Measurements from ENCODE around the gene CALHM4. TPM values are rescaled to one million over a fixed set of nuclear protein-coding genes. Genes with fewer than 3 reads are reported as not detected.

Gene CALHM4
- total and polyA plus RNA-seq, 2 of the 8 experiments (the other 6 are each of a cell fraction or from before 2014, with no cell fraction given) = not detected

DNA sequence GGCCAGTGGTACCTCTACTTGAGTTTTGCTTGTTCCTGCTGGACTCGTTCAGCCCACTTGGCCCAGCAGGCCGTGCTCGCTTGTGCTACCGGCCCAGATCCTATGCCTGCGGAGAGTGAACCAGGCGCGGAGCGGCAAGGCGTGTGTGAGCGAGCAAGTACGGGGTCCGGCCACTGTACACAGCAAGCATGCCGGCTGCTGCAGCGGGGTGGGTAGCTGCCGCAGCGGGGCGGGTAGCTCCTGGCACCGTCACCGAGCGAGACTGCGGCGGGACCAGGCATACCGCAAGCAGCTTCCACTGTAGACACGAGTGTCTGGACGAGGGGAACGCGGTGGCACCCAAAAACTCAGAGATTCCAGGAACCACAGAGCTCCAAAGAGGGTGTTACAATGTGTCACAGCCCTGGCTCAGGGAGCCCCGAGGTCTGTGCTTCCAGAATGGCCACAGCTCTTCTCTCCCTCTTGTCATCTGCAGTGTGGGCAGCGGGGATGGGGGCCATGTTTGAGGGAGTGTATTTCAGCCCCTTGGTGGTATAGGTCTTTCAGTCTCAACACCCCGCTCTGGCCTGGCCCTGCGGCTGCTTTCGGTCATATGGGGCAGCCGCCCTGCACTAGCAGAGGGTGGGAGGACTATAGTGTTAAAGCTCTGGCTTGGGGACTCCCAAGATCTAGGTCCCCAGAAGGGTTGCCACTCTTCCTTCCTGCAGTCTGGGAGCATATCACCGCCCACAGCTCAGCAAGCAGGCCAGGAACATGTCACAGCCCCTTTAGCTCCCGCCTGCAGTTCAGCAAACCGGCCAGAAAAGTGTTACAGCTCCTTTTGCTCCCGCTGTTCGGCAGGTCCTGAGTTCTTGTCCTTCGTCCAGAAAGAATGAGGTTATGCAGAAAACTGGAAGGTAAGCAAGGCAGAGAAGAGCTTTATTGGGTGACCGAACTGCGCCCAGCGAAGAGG is 11.6 kb downstream of the CALHM4 start:
- peak overlapping the region; percentile 97 for H2AFZ ChIP-seq (ENCODE audit: low read length)
- H3K18ac ChIP-seq (ENCODE audit: extremely low read depth, low read length) = no peak overlapping the region
- H4K5ac ChIP-seq (ENCODE audit: insufficient read length, low read depth, low read length) = no peak overlapping the region
- no peaks in the 10 kb centered on the region for H3K27me3 ChIP-seq (replicated peaks in 1 of 4; ENCODE audit: control insufficient read depth in 3 of 4, extremely low read depth in 1 of 4, insufficient read depth in 3 of 4, low read length in 3 of 4)
- no peak for DNase-seq (ENCODE audit: low read depth in 1 of 2, low spot score in 2 of 2)
- H3K36me3 ChIP-seq (ENCODE audit: control insufficient read depth in 2 of 4, insufficient read depth in 4 of 4, low read length in 3 of 4) = no peaks in the 10 kb centered on the region
- H2AK5ac ChIP-seq (ENCODE audit: low read depth, low read length) = no peak overlapping the region
- H3K79me1 ChIP-seq (ENCODE audit: low read depth, low read length) = no peaks in the 10 kb centered on the region
- H3K4me1 ChIP-seq (replicated peaks in 1 of 4; ENCODE audit: control insufficient read depth in 3 of 4, insufficient read depth in 4 of 4, low read length in 3 of 4) = no peaks in the 10 kb centered on the region
- H4K91ac ChIP-seq (replicated peaks; ENCODE audit: insufficient read length, low read length) = no peak overlapping the region
- no peak overlapping the region for H3K14ac ChIP-seq (ENCODE audit: insufficient read length)
- no peak overlapping the region for H3K56ac ChIP-seq (replicated peaks; ENCODE audit: insufficient read length, low read depth, low read length)
- no peak overlapping the region for H2BK20ac ChIP-seq (ENCODE audit: low read length)
- no peaks in the 10 kb centered on the region for H4K20me1 ChIP-seq (replicated peaks in 1 of 2; ENCODE audit: control insufficient read depth in 1 of 2, insufficient read depth in 2 of 2, low read length in 2 of 2)
- H4K8ac ChIP-seq (ENCODE audit: extremely low read depth, insufficient read depth, low read length) = peak overlapping the region; percentile 73; the same call in 1 of the 2 replicates
- ChIA-PET CTCF (ENCODE audit: partially characterized antibody) (interaction anchor here (0.6 to 4.8 kb wide), 17 partner anchors 11 to 348 kb away, joined by 3 to 55 read pairs (median 4); partner anchors contain the start of genes CALHM4 and CALHM5), POLR2A (ENCODE audit: partially characterized antibody) (interaction anchor here (0.8 kb wide), 1 partner anchor 206 kb away, joined by 3 read pairs; no protein-coding TSS in a partner anchor)
- no peak for FAIRE-seq
- H2BK15ac ChIP-seq (ENCODE audit: low read length) = no peak overlapping the region; the same call in 1 of the 2 replicates
- no peak overlapping the region for H3K4ac ChIP-seq (replicated peaks; ENCODE audit: insufficient read length, low read depth, low read length)
- H3K27ac ChIP-seq (ENCODE audit: low read depth, low read length) = no peak overlapping the region
- H3K4me3 ChIP-seq (ENCODE audit: extremely low read depth in 1 of 4, insufficient read depth in 2 of 4, low read depth in 3 of 4, low read length in 4 of 4) = no peak overlapping the region
- no peak overlapping the region for H2BK5ac ChIP-seq (ENCODE audit: low read depth, low read length)
- no peak overlapping the region for H3K9ac ChIP-seq (replicated peaks in 1 of 4; ENCODE audit: extremely low read depth in 1 of 4, low read depth in 3 of 4, low read length in 3 of 4)
- 0 out of 4 replicates have a peak, but pooled peaks cover 0 to 6% of the 10 kb centered on the region in 2 experiments for H3K79me2 ChIP-seq (ENCODE audit: control insufficient read depth in 1 of 2, insufficient read depth in 2 of 2, low read length in 2 of 2)
- H3K4me2 ChIP-seq (ENCODE audit: insufficient read depth in 1 of 2, low read depth in 2 of 2, low read length in 2 of 2) = no peak overlapping the region
- WGBS, 2 experiments (ENCODE audit: extremely low coverage in 1 of 2, insufficient coverage in 1 of 2, insufficient read length in 1 of 2, insufficient replicate concordance in 2 of 2, low coverage in 1 of 2, low lambda C conversion rate in 2 of 2, missing lambda C conversion rate in 1 of 2) = 95% methylated on average over 35 of the region's 42 CpGs; no CpG with 5 or more reads in 1 of the 2 experiments
- no peak overlapping the region for H2BK12ac ChIP-seq (ENCODE audit: low read depth, low read length)
- H3K23ac ChIP-seq (ENCODE audit: insufficient read length) = no peak overlapping the region
- no peaks in the 10 kb centered on the region for H3K23me2 ChIP-seq (ENCODE audit: low read depth, low read length)
- no peak overlapping the region for H2BK120ac ChIP-seq (replicated peaks; ENCODE audit: low read depth, low read length)
- no peaks in the 10 kb centered on the region for H3K9me3 ChIP-seq (ENCODE audit: insufficient read depth in 2 of 2, low read depth in 1 of 2, low read length in 1 of 2)
- no peak for TF ChIP-seq CBX5 (IDR thresholded peaks at IDR 0.05; ENCODE audit: low read depth, low read length)
- TF ChIP-seq CBX8 (IDR thresholded peaks at IDR 0.05; ENCODE audit: borderline replicate concordance, low read depth, low read length) = no peak
- TF ChIP-seq, protein P1, sequence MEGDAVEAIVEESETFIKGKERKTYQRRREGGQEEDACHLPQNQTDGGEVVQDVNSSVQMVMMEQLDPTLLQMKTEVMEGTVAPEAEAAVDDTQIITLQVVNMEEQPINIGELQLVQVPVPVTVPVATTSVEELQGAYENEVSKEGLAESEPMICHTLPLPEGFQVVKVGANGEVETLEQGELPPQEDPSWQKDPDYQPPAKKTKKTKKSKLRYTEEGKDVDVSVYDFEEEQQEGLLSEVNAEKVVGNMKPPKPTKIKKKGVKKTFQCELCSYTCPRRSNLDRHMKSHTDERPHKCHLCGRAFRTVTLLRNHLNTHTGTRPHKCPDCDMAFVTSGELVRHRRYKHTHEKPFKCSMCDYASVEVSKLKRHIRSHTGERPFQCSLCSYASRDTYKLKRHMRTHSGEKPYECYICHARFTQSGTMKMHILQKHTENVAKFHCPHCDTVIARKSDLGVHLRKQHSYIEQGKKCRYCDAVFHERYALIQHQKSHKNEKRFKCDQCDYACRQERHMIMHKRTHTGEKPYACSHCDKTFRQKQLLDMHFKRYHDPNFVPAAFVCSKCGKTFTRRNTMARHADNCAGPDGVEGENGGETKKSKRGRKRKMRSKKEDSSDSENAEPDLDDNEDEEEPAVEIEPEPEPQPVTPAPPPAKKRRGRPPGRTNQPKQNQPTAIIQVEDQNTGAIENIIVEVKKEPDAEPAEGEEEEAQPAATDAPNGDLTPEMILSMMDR (IDR thresholded peaks at IDR 0.05; ENCODE audit: control extremely low read depth in 1 of 3, insufficient read depth in 1 of 3, low read depth in 1 of 3, low read length in 3 of 3) = no peak
- no peak for TF ChIP-seq HDAC6 (IDR thresholded peaks at IDR 0.05; ENCODE audit: low read depth, low read length)
- TF ChIP-seq TAF7 (optimal IDR thresholded peaks at IDR 0.05; ENCODE audit: borderline replicate concordance, low read depth, low read length) = no peak
- TF ChIP-seq, protein P2, sequence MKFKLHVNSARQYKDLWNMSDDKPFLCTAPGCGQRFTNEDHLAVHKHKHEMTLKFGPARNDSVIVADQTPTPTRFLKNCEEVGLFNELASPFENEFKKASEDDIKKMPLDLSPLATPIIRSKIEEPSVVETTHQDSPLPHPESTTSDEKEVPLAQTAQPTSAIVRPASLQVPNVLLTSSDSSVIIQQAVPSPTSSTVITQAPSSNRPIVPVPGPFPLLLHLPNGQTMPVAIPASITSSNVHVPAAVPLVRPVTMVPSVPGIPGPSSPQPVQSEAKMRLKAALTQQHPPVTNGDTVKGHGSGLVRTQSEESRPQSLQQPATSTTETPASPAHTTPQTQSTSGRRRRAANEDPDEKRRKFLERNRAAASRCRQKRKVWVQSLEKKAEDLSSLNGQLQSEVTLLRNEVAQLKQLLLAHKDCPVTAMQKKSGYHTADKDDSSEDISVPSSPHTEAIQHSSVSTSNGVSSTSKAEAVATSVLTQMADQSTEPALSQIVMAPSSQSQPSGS (IDR thresholded peaks at IDR 0.05; ENCODE audit: low read length) = no peak
